Astrocyte (in vitro differentiated cells and primary cell): ENCODE measurements around the gene CREB5.

Source experiments
- CTCF ChIP-seq: IDR thresholded peaks from 2 replicates; pipeline ENCODE4 v1.5.1; 2011; ENCODE audit warnings: low read depth, mild to moderate bottlenecking, inconsistent platforms, low read length, moderate library complexity; ENCODE audit not compliant: insufficient read depth
- EZH2 ChIP-seq: IDR thresholded peaks from 2 replicates; pipeline ENCODE4 v1.6.1; 2012; ENCODE audit warnings: mild to moderate bottlenecking, low read length, inconsistent platforms; ENCODE audit not compliant: insufficient read depth

GRCh38 chr7:28592861-28593260, 180.5 kb downstream of the CREB5 start:
- TF ChIP-seq CTCF (no peak), EZH2 (no peak)
